RWPE2 (cell line): ENCODE results near the gene MTPN.

Experiments used
- ATAC-seq: fragments of 200-7000 bp; cut with Tn5 transposase; 3 replicates; pipeline ENCODE4 v1.9.1; 2021; ENCODE audit warnings: low read depth
- DNase-seq: peaks from one replicate; pipeline ENCODE4 v3.0.0-alpha.2; 2020; ENCODE audit warnings: low spot score
- H3K27ac ChIP-seq: fragments of 450-650 bp; 2 replicates; pipeline ENCODE4 v1.5.1; 2017; ENCODE audit warnings: mild to moderate bottlenecking; ENCODE audit not compliant: poor library complexity, severe bottlenecking
- H3K27me3 ChIP-seq: fragments of 250-450 bp; sonication (Bioruptor Pico); 2 replicates; pipeline ENCODE4 v1.5.1; 2021; ENCODE audit warnings: mild to moderate bottlenecking, moderate library complexity; ENCODE audit not compliant: insufficient read depth, poor library complexity, severe bottlenecking
- H3K36me3 ChIP-seq: fragments of 250-450 bp; sonication (Bioruptor Pico); 2 replicates; pipeline ENCODE4 v1.5.1; 2020; ENCODE audit warnings: low read depth, mild to moderate bottlenecking, moderate library complexity
- H3K4me1 ChIP-seq: fragments of 250-450 bp; sonication (Bioruptor Pico); 2 replicates; pipeline ENCODE4 v1.5.1; 2021; ENCODE audit warnings: mild to moderate bottlenecking, moderate library complexity; ENCODE audit not compliant: insufficient read depth, poor library complexity, severe bottlenecking
- H3K4me3 ChIP-seq: fragments of 250-450 bp; sonication (Bioruptor Pico); 2 replicates; pipeline ENCODE4 v1.5.1; 2021; ENCODE audit warnings: mild to moderate bottlenecking, moderate library complexity; ENCODE audit not compliant: severe bottlenecking
- H3K9me3 ChIP-seq: fragments of 250-450 bp; sonication (Bioruptor Pico); 2 replicates; pipeline ENCODE4 v1.5.1; 2021; ENCODE audit warnings: mild to moderate bottlenecking, moderate library complexity; ENCODE audit not compliant: severe bottlenecking
- CTCF ChIP-seq: fragments of 450-650 bp; IDR thresholded peaks from one replicate; pipeline ENCODE4 v1.5.1; 2017; ENCODE audit warnings: mild to moderate bottlenecking, moderate library complexity; ENCODE audit not compliant: poor library complexity, severe bottlenecking

MTPN gene

GRCh38 chr7:135886345-135887132 lies 90.6 kb downstream of the MTPN start:
- H3K36me3 ChIP-seq: no peaks in the 10 kb centered on the region
- H3K4me3 ChIP-seq: no peak overlapping the region
- DNase-seq: no peak
- ATAC-seq: no peak
- no peak overlapping the region for H3K27ac ChIP-seq
- no peaks in the 10 kb centered on the region for H3K27me3 ChIP-seq
- H3K4me1 ChIP-seq: no peaks in the 10 kb centered on the region
- no peak for TF ChIP-seq CTCF
- no peaks in the 10 kb centered on the region for H3K9me3 ChIP-seq

DNA sequence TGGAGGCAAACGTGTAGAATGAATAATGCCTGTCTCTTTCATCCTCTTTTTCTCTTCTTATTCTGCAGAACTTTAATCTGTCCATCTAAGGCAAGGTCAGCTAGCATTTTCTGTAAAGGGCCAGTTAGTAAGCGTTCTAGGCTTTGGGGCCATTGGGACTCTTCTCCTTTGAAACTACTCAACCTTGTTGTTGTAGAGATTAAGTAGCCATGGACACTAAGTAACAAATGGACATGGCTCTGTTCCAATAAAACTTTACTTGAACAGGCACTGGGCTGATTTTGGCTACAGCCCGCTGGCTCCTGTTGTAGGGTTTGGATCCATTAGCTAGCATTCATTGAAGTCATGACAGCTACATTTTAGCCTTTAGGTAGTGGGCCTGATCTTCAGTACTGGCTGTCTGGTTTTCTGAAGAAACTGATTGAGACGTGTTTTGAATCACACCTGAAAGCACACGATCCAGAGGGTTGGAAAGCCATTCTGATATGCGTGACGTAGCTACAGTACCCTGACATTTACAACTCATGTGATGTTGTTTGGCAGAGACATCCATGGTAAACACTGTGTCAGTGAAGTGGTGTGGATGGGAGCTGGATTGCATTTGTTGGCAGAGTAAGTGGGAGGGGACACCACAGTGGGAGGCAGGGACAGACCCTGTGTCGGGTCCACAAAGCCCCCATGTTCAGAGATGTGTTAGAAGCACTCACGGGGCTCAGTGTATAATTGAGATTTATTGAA lies 92.5 kb downstream of the MTPN start:
- H3K9me3 ChIP-seq: no peaks in the 10 kb centered on the region
- no peaks in the 10 kb centered on the region for H3K27me3 ChIP-seq
- H3K4me3 ChIP-seq: no peak overlapping the region
- H3K36me3 ChIP-seq: no peaks in the 10 kb centered on the region
- DNase-seq (no peak), ATAC-seq (no peak)
- no peak for TF ChIP-seq CTCF
- peaks cover under 1% of the 10 kb centered on the region for H3K4me1 ChIP-seq
- no peak overlapping the region for H3K27ac ChIP-seq

GRCh38 chr7:135879233-135879632 lies 97.9 kb downstream of the MTPN start:
- Histone ChIP-seq H3K27me3 (no peaks in the 10 kb centered on the region), H3K36me3 (no peaks in the 10 kb centered on the region), H3K27ac (peak overlapping the region; percentile 32), H3K4me3 (no peak overlapping the region), H3K9me3 (no peaks in the 10 kb centered on the region), H3K4me1 (peaks cover 23% of the 10 kb centered on the region)
- TF ChIP-seq CTCF: no peak
- ATAC-seq: peak; percentile 71
- DNase-seq: no peak

DNA sequence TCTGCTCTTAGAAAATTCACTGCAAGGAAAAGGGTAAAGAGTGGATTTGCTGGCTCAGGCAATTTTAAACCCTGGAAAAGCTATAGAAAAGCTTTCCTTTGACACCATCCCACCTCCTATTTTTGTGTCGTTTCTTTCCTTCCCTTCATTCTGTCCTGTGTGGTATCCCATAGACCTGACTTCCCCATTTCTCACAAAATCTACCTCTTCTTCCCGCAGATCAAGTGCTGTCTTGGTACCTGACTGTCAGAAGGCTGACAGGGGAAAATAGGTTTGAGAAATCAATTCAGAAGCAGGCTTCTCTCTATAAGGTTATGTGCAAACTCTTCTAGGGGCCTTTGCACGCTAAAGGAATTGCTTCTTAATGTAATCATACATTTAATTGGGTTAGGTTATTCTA lies 98.9 kb downstream of the MTPN start:
- Histone ChIP-seq H3K4me1 (peaks cover 23% of the 10 kb centered on the region), H3K4me3 (no peak overlapping the region), H3K27ac (peak overlapping the region; percentile 32), H3K36me3 (no peaks in the 10 kb centered on the region), H3K9me3 (no peaks in the 10 kb centered on the region), H3K27me3 (no peaks in the 10 kb centered on the region)
- DNase-seq: no peak
- ATAC-seq: no peak
- TF ChIP-seq CTCF: no peak
